Omental fat pad (tissue), 4 donors: ENCODE measurements around the gene UQCC2. TPM values are rescaled to one million over a fixed set of nuclear protein-coding genes. Genes with fewer than 3 reads are reported as not detected.
A peak's percentile ranks its signal among the peaks of the same experiment; 100 is the strongest.

Source experiments
- ATAC-seq: fragments of 150-250 bp; one replicate; pipeline ENCODE4 v1.9.1; 2016; ENCODE audit warnings: mild to moderate bottlenecking, moderate library complexity; ENCODE audit not compliant: low FRiP score
- DNase-seq: peaks from one replicate; pipeline ENCODE4 v3.0.0-alpha.2; 2019; ENCODE audit warnings: low spot score
- CTCF ChIP-seq, 3 donors: fragments of 450-650 bp; IDR thresholded peaks; one replicate each; pipeline ENCODE4 v1.5.1; 2016 to 2017; ENCODE audit warnings: antibody characterized with exemption in 3 of 3, mild to moderate bottlenecking in 3 of 3, moderate library complexity in 2 of 3
- total RNA-seq, 4 donors: library from RNA; depleted of rRNA; stranded (reverse); fragments of >200 nt; gene quantifications; one replicate each; pipeline ENCODE4 v1.1.0, GENCODE V29; 2016

Gene UQCC2
- total RNA-seq, 4 donors from 2014 or later, result 10.4 to 19.6 (median 15.5) TPM

GRCh38 chr6:33683576-33684427 is 27.7 kb downstream of the UQCC2 start:
- TF ChIP-seq CTCF (IDR thresholded peaks at IDR 0.05), result no peak
- no peak for DNase-seq
- no peak for ATAC-seq

GRCh38 chr6:33683051-33683571 is 28.4 kb downstream of the UQCC2 start:
- DNase-seq (no peak), ATAC-seq (peak; percentile 37)

GRCh38 chr6:33682341-33682740 is 29.2 kb downstream of the UQCC2 start:
- no peak for ATAC-seq
- TF ChIP-seq CTCF (IDR thresholded peaks at IDR 0.05), result no peak
- DNase-seq, result no peak

More at GRCh38 chr6:33683051-33683571, 28.4 kb downstream of the UQCC2 start:
- no peak for TF ChIP-seq CTCF (IDR thresholded peaks at IDR 0.05)

GRCh38 chr6:33679761-33680160 is 31.7 kb downstream of the UQCC2 start:
- DNase-seq (no peak), ATAC-seq (no peak)
- TF ChIP-seq CTCF (IDR thresholded peaks at IDR 0.05), result no peak

- no peak for TF ChIP-seq CTCF (IDR thresholded peaks at IDR 0.05)
- DNase-seq, result no peak
- ATAC-seq, result no peak
Measured at GRCh38 chr6:33678932-33679490, 32.5 kb downstream of the UQCC2 start.

GRCh38 chr6:33678233-33678931 is 33.1 kb downstream of the UQCC2 start:
- ATAC-seq, result no peak
- DNase-seq, result no peak
- TF ChIP-seq CTCF (IDR thresholded peaks at IDR 0.05), result no peak
